CD8-positive, alpha-beta memory T cell (primary cell): ENCODE results near the gene OR51V1. TPM values are rescaled to one million over a fixed set of nuclear protein-coding genes. Genes with fewer than 3 reads are reported as not detected.

ENCODE experiments used
- CTCF ChIA-PET: fragments of 350-600 bp; sonication (Branson Sonifier 250); formaldehyde crosslinking; loops from one replicate; lab custom pipeline; 2021; ENCODE audit warnings: antibody characterized with exemption; lab: Charles Lee
- POLR2A ChIA-PET: fragments of 350-600 bp; sonication (Branson Sonifier 250); formaldehyde crosslinking; loops from one replicate; lab custom pipeline; 2021; ENCODE audit warnings: antibody characterized with exemption; lab: Charles Lee
- DNase-seq, 5 donors: peaks; one replicate each; pipeline versions ENCODE4 v3.0.0 to v3.0.0-alpha.2; 2020 to 2022; ENCODE audit warnings: mixed read lengths in 1 of 5
- H3K27ac ChIP-seq: one replicate; pipeline ENCODE4 v1.7.0; 2013; ENCODE audit warnings: low read depth, mild to moderate bottlenecking, low read length, moderate library complexity
- H3K27me3 ChIP-seq: 2 replicates; pipeline ENCODE4 v1.7.0; 2013; ENCODE audit warnings: low read length, mild to moderate bottlenecking; ENCODE audit not compliant: insufficient read depth, poor library complexity, severe bottlenecking
- H3K36me3 ChIP-seq: 2 replicates; pipeline ENCODE4 v1.7.0; 2013; ENCODE audit warnings: mild to moderate bottlenecking, low read length, moderate library complexity; ENCODE audit not compliant: insufficient read depth
- H3K4me1 ChIP-seq: 2 replicates; pipeline ENCODE4 v1.7.0; 2013; ENCODE audit warnings: mild to moderate bottlenecking, low read length, moderate library complexity; ENCODE audit not compliant: insufficient read depth
- H3K4me3 ChIP-seq: 2 replicates; pipeline ENCODE4 v1.7.0; 2013; ENCODE audit warnings: mild to moderate bottlenecking, low read length
- H3K9me3 ChIP-seq: 2 replicates; pipeline ENCODE4 v1.7.0; 2013; ENCODE audit warnings: mild to moderate bottlenecking, low read length
- H3K27ac Mint-ChIP-seq, 8 donors: one replicate each; pipeline ENCODE4 v1.8.0; 2020 to 2021; ENCODE audit warnings: mixed read lengths in 8 of 8, mild to moderate bottlenecking in 6 of 8, inconsistent platforms in 3 of 8, moderate library complexity in 3 of 8
- H3K27me3 Mint-ChIP-seq, 2 donors: one replicate each; pipeline ENCODE4 v1.8.0; 2020 to 2021; ENCODE audit warnings: mixed read lengths in 2 of 2, mild to moderate bottlenecking in 1 of 2, moderate library complexity in 1 of 2
- H3K36me3 Mint-ChIP-seq, 3 donors: one replicate each; pipeline ENCODE4 v1.8.0; 2020 to 2021; ENCODE audit warnings: mixed read lengths in 3 of 3, inconsistent platforms in 1 of 3, mild to moderate bottlenecking in 1 of 3
- H3K4me1 Mint-ChIP-seq, 3 donors: one replicate each; pipeline ENCODE4 v1.8.0; 2020 to 2021; ENCODE audit warnings: mixed read lengths in 3 of 3, inconsistent platforms in 1 of 3, mild to moderate bottlenecking in 1 of 3
- H3K4me3 Mint-ChIP-seq, 7 donors: one replicate each; pipeline ENCODE4 v1.8.0; 2020 to 2021; ENCODE audit warnings: mixed read lengths in 7 of 7, mild to moderate bottlenecking in 6 of 7, moderate library complexity in 4 of 7, inconsistent platforms in 2 of 7
- H3K9me3 Mint-ChIP-seq, 5 donors: one replicate each; pipeline ENCODE4 v1.8.0; 2020 to 2022; ENCODE audit warnings: mixed read lengths in 5 of 5, mild to moderate bottlenecking in 3 of 5, moderate library complexity in 2 of 5, inconsistent platforms in 1 of 5
- polyA plus RNA-seq: library from polyadenylated mRNA; unstranded; fragments of 300-500 nt; fragmentation: Illumina TruSeq; gene quantifications from one replicate; pipeline ENCODE4 v1.2.3, GENCODE V29; 2021
- total RNA-seq, 2 experiments: library from RNA; stranded (reverse); gene quantifications; one replicate each; pipeline ENCODE4 v1.2.3, GENCODE V29; 2021

The OR51V1 gene
- total and polyA plus RNA-seq, 3 experiments from 2014 or later, result not detected

- H3K4me1 ChIP-seq, result no peaks in the 10 kb centered on the region
- Mint-ChIP-seq H3K4me1 (peaks cover 0 to under 1% (median 0%) of the 10 kb centered on the region in 3 donors), H3K36me3 (no peaks in the 10 kb centered on the region), H3K27ac (no peak overlapping the region), H3K4me3 (no peak overlapping the region), H3K9me3 (no peaks in the 10 kb centered on the region), H3K27me3 (peaks cover 0 to 2% of the 10 kb centered on the region in 2 donors)
- no peaks in the 10 kb centered on the region for H3K9me3 ChIP-seq
- H3K4me3 ChIP-seq, result no peak overlapping the region
- no peak for DNase-seq
- H3K36me3 ChIP-seq, result no peaks in the 10 kb centered on the region
- no peaks in the 10 kb centered on the region for H3K27me3 ChIP-seq
- no peak overlapping the region for H3K27ac ChIP-seq
- POLR2A ChIA-PET, result no interaction called here
- CTCF ChIA-PET, result no interaction called here
Observed at GRCh38 chr11:5229356-5229755, 28.9 kb upstream of the OR51V1 start.

- H3K4me1 ChIP-seq, result no peaks in the 10 kb centered on the region
- H3K4me3 Mint-ChIP-seq, result no peak overlapping the region
- H3K27ac ChIP-seq, result no peak overlapping the region
- peaks cover 0 to 2% (median 0%) of the 10 kb centered on the region in 5 donors for H3K9me3 Mint-ChIP-seq
- H3K9me3 ChIP-seq, result no peaks in the 10 kb centered on the region
- ChIA-PET POLR2A (no interaction called here), CTCF (no interaction called here)
- H3K27me3 Mint-ChIP-seq, result no peaks in the 10 kb centered on the region
- DNase-seq, result no peak
- no peaks in the 10 kb centered on the region for H3K4me1 Mint-ChIP-seq
- H3K4me3 ChIP-seq, result no peak overlapping the region
- H3K27ac Mint-ChIP-seq, result no peak overlapping the region
- H3K27me3 ChIP-seq, result no peaks in the 10 kb centered on the region
- H3K36me3 Mint-ChIP-seq, result no peaks in the 10 kb centered on the region
- no peaks in the 10 kb centered on the region for H3K36me3 ChIP-seq
Observed at GRCh38 chr11:5228124-5228523, 27.6 kb upstream of the OR51V1 start.

GRCh38 chr11:5227681-5228080 is 27.2 kb upstream of the OR51V1 start:
- no peaks in the 10 kb centered on the region for H3K27me3 Mint-ChIP-seq
- H3K9me3 Mint-ChIP-seq, result peaks cover 0 to 2% (median 0%) of the 10 kb centered on the region in 5 donors
- no peak for DNase-seq
- Histone ChIP-seq H3K27me3 (no peaks in the 10 kb centered on the region), H3K9me3 (no peaks in the 10 kb centered on the region), H3K4me3 (no peak overlapping the region), H3K27ac (no peak overlapping the region), H3K4me1 (no peaks in the 10 kb centered on the region), H3K36me3 (no peaks in the 10 kb centered on the region)
- ChIA-PET POLR2A (no interaction called here), CTCF (no interaction called here)
- H3K4me3 Mint-ChIP-seq, result no peak overlapping the region
- H3K27ac Mint-ChIP-seq, result no peak overlapping the region
- no peaks in the 10 kb centered on the region for H3K36me3 Mint-ChIP-seq
- no peaks in the 10 kb centered on the region for H3K4me1 Mint-ChIP-seq

DNA sequence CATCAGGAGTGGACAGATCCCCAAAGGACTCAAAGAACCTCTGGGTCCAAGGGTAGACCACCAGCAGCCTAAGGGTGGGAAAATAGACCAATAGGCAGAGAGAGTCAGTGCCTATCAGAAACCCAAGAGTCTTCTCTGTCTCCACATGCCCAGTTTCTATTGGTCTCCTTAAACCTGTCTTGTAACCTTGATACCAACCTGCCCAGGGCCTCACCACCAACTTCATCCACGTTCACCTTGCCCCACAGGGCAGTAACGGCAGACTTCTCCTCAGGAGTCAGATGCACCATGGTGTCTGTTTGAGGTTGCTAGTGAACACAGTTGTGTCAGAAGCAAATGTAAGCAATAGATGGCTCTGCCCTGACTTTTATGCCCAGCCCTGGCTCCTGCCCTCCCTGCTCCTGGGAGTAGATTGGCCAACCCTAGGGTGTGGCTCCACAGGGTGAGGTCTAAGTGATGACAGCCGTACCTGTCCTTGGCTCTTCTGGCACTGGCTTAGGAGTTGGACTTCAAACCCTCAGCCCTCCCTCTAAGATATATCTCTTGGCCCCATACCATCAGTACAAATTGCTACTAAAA is 26.3 kb upstream of the OR51V1 start, which contains the start of gene HBB:
Gene HBB (minus strand): TSS at position 340 of the 579 bp plus-strand sequence. CDS start 50 bp downstream, at position 290.
- POLR2A ChIA-PET, result no interaction called here
- no peaks in the 10 kb centered on the region for H3K4me1 Mint-ChIP-seq

GRCh38 chr11:5225480-5225871 is 25.0 kb upstream of the OR51V1 start:
- CTCF ChIA-PET, result no interaction called here
- DNase-seq, result no peak
- Histone ChIP-seq H3K4me1 (no peaks in the 10 kb centered on the region), H3K27ac (no peak overlapping the region), H3K36me3 (no peaks in the 10 kb centered on the region), H3K4me3 (no peak overlapping the region), H3K9me3 (no peaks in the 10 kb centered on the region), H3K27me3 (no peaks in the 10 kb centered on the region)
- no peak overlapping the region for H3K4me3 Mint-ChIP-seq
- H3K27me3 Mint-ChIP-seq, result no peaks in the 10 kb centered on the region
- POLR2A ChIA-PET, result no interaction called here
- H3K9me3 Mint-ChIP-seq, result peaks cover 0 to 3% (median 2%) of the 10 kb centered on the region in 5 donors
- no peak overlapping the region for H3K27ac Mint-ChIP-seq
- H3K36me3 Mint-ChIP-seq, result peaks cover 0 to 1% (median 0%) of the 10 kb centered on the region in 3 donors
- H3K4me1 Mint-ChIP-seq, result no peaks in the 10 kb centered on the region

More for the DNA sequence above, 26.3 kb upstream of the OR51V1 start, which contains the start of gene HBB:
- CTCF ChIA-PET, result no interaction called here
- Mint-ChIP-seq H3K36me3 (no peaks in the 10 kb centered on the region), H3K27ac (no peak within 1 kb of the TSS), H3K9me3 (peaks cover 0 to 3% (median 0%) of the 10 kb centered on the region in 5 donors), H3K27me3 (no peaks in the 10 kb centered on the region), H3K4me3 (no peak within 1 kb of the TSS)
- Histone ChIP-seq H3K4me3 (no peak within 1 kb of the TSS), H3K27ac (no peak within 1 kb of the TSS), H3K4me1 (no peaks in the 10 kb centered on the region), H3K9me3 (no peaks in the 10 kb centered on the region), H3K27me3 (no peaks in the 10 kb centered on the region), H3K36me3 (no peaks in the 10 kb centered on the region)
- no peak for DNase-seq

GRCh38 chr11:5224538-5225479 is 24.3 kb upstream of the OR51V1 start:
- no peaks in the 10 kb centered on the region for H3K27me3 Mint-ChIP-seq
- H3K36me3 Mint-ChIP-seq, result peaks cover 0 to 1% (median 0%) of the 10 kb centered on the region in 3 donors
- H3K9me3 ChIP-seq, result no peaks in the 10 kb centered on the region
- H3K4me1 Mint-ChIP-seq, result no peaks in the 10 kb centered on the region
- H3K27ac Mint-ChIP-seq, result no peak overlapping the region
- no peak for DNase-seq
- H3K4me1 ChIP-seq, result no peaks in the 10 kb centered on the region
- no peak overlapping the region for H3K4me3 ChIP-seq
- H3K4me3 Mint-ChIP-seq, result no peak overlapping the region
- ChIA-PET CTCF (no interaction called here), POLR2A (no interaction called here)
- no peaks in the 10 kb centered on the region for H3K36me3 ChIP-seq
- no peak overlapping the region for H3K27ac ChIP-seq
- no peaks in the 10 kb centered on the region for H3K27me3 ChIP-seq
- peaks cover 0 to 6% (median 3%) of the 10 kb centered on the region in 5 donors for H3K9me3 Mint-ChIP-seq

GRCh38 chr11:5223686-5224085 is 23.2 kb upstream of the OR51V1 start:
- Mint-ChIP-seq H3K4me1 (no peaks in the 10 kb centered on the region), H3K36me3 (peaks cover 0 to 1% (median 0%) of the 10 kb centered on the region in 3 donors), H3K4me3 (no peak overlapping the region), H3K27me3 (no peaks in the 10 kb centered on the region), H3K9me3 (peaks cover 0 to 12% (median 3%) of the 10 kb centered on the region in 5 donors), H3K27ac (no peak overlapping the region)
- Histone ChIP-seq H3K27ac (no peak overlapping the region), H3K9me3 (no peaks in the 10 kb centered on the region), H3K4me3 (no peak overlapping the region), H3K36me3 (no peaks in the 10 kb centered on the region), H3K4me1 (no peaks in the 10 kb centered on the region), H3K27me3 (no peaks in the 10 kb centered on the region)
- no peak for DNase-seq
- POLR2A ChIA-PET, result no interaction called here
- CTCF ChIA-PET, result no interaction called here

- CTCF ChIA-PET, result no interaction called here
- H3K36me3 Mint-ChIP-seq, result peaks cover 0 to 1% (median 0%) of the 10 kb centered on the region in 3 donors
- no peaks in the 10 kb centered on the region for H3K27me3 Mint-ChIP-seq
- no peaks in the 10 kb centered on the region for H3K36me3 ChIP-seq
- H3K9me3 ChIP-seq, result no peaks in the 10 kb centered on the region
- H3K27ac Mint-ChIP-seq, result no peak overlapping the region
- no peaks in the 10 kb centered on the region for H3K27me3 ChIP-seq
- H3K4me3 ChIP-seq, result no peak overlapping the region
- no peak overlapping the region for H3K27ac ChIP-seq
- DNase-seq, result no peak
- no peak overlapping the region for H3K4me3 Mint-ChIP-seq
- POLR2A ChIA-PET, result no interaction called here
- H3K4me1 Mint-ChIP-seq, result no peaks in the 10 kb centered on the region
- peaks cover 0 to 12% (median 3%) of the 10 kb centered on the region in 5 donors for H3K9me3 Mint-ChIP-seq
- no peaks in the 10 kb centered on the region for H3K4me1 ChIP-seq
Observed at GRCh38 chr11:5223146-5223545, 22.7 kb upstream of the OR51V1 start.
